HG02870 (cell line): ENCODE data around the gene DUSP19.

Source experiments
- ATAC-seq: cut with Tn5 transposase; IDR thresholded peaks from one replicate; pipeline ENCODE4 v1.9.1; 2021; ENCODE audit warnings: mild to moderate bottlenecking, moderate library complexity; ENCODE audit not compliant: unreplicated experiment

Gene DUSP19

GRCh38 chr2:183063083-183063482 is 15.5 kb upstream of the DUSP19 start:
- no peak for ATAC-seq

GRCh38 chr2:183068561-183068960 is 10.0 kb upstream of the DUSP19 start:
- no peak for ATAC-seq

GRCh38 chr2:183069174-183069573 is 9.4 kb upstream of the DUSP19 start:
- no peak for ATAC-seq

- ATAC-seq, result no peak
Observed at GRCh38 chr2:183070942-183071844, 7.4 kb upstream of the DUSP19 start.

- no peak for ATAC-seq
Observed at GRCh38 chr2:183072177-183072576, 6.4 kb upstream of the DUSP19 start.

GRCh38 chr2:183078163-183078463 is 434 bp upstream of the DUSP19 start:
- no peak for ATAC-seq

- peak; percentile 19 for ATAC-seq
Observed at GRCh38 chr2:183079139-183079775, 710 bp downstream of the DUSP19 start.

GRCh38 chr2:183081911-183082310 is 3.4 kb downstream of the DUSP19 start:
- ATAC-seq, result no peak

- peak; percentile 61 for ATAC-seq
Observed at GRCh38 chr2:183088061-183088460, 9.5 kb downstream of the DUSP19 start.

- ATAC-seq, result peak; percentile 29
Observed at GRCh38 chr2:183089192-183089851, 10.8 kb downstream of the DUSP19 start.

GRCh38 chr2:183091318-183091953 is 12.9 kb downstream of the DUSP19 start:
- no peak for ATAC-seq

GRCh38 chr2:183091954-183092345 is 13.4 kb downstream of the DUSP19 start:
- ATAC-seq, result no peak

- ATAC-seq, result peak; percentile 84
Observed at GRCh38 chr2:183093857-183094657, 15.5 kb downstream of the DUSP19 start.

GRCh38 chr2:183105402-183106134 is 27.0 kb downstream of the DUSP19 start:
- no peak for ATAC-seq

- no peak for ATAC-seq
Observed at GRCh38 chr2:183112577-183112976, 34.0 kb downstream of the DUSP19 start.

GRCh38 chr2:183113630-183114029 is 35.1 kb downstream of the DUSP19 start:
- ATAC-seq, result no peak

GRCh38 chr2:183117226-183117625 is 38.7 kb downstream of the DUSP19 start:
- no peak for ATAC-seq

GRCh38 chr2:183123117-183123958 is 44.8 kb downstream of the DUSP19 start:
- ATAC-seq, result no peak

- ATAC-seq, result peak; percentile 32
Observed at GRCh38 chr2:183123959-183124221, 45.3 kb downstream of the DUSP19 start.
